HepG2 (cell line): ENCODE measurements around the gene SDK1. TPM values are rescaled to one million over a fixed set of nuclear protein-coding genes. Genes with fewer than 3 reads are reported as not detected.

Source experiments
- ATAC-seq: fragments of 200-7000 bp; cut with Tn5 transposase; 3 replicates; pipeline ENCODE4 v1.9.1; 2020; ENCODE audit warnings: mild to moderate bottlenecking, moderate library complexity
- BruUV-seq: library from RNA; stranded (reverse); fragments of 400-500 nt; replicated peaks from 2 replicates; lab custom pipeline; 2021; lab: Mats Ljungman, UMichigan
- CTCF ChIA-PET: fragments of 300-600 bp; formaldehyde crosslinking; extraction: SDS; loops from one replicate; lab custom pipeline; 2021; ENCODE audit warnings: low total read pairs, inconsistent platforms, low intra/inter-chr PET ratio; lab: Yijun Ruan, JAX
- POLR2A ChIA-PET: fragments of 350-600 bp; sonication (Branson Sonifier 250); formaldehyde crosslinking; loops from one replicate; lab custom pipeline; 2020; ENCODE audit warnings: antibody characterized with exemption, inconsistent platforms; lab: Yijun Ruan, JAX
- DNase-seq: peaks from one replicate; pipeline ENCODE4 v3.0.0-alpha.2; 2015; ENCODE audit warnings: low spot score
- FAIRE-seq: peaks from 3 replicates; lab custom pipeline; 2011; peaks lifted over from hg19 to GRCh38; lab: Jason Lieb, UNC
- H2AFZ ChIP-seq: one replicate; pipeline ENCODE4 v1.6.1; 2011; ENCODE audit warnings: low read length, inconsistent platforms
- H3K27ac ChIP-seq: fragments of 300-600 bp; 3 replicates; pipeline ENCODE4 v1.8.0; 2011; ENCODE audit warnings: mixed run types, mild to moderate bottlenecking, mixed read lengths, low read length, inconsistent platforms; ENCODE audit not compliant: insufficient read depth; ENCODE audit errors: extremely low read length
- H3K27me3 ChIP-seq, 2 experiments: fragments of 200-600 bp in 1 of 2; 2 replicates in 1 of 2; 3 replicates in 1 of 2; pipeline versions ENCODE4 v1.6.0 to v1.8.0; 2011; ENCODE audit warnings: low read length in 2 of 2, mild to moderate bottlenecking in 2 of 2, moderate library complexity in 2 of 2, inconsistent platforms in 1 of 2; ENCODE audit not compliant: insufficient read depth in 2 of 2, control insufficient read depth in 1 of 2
- H3K36me3 ChIP-seq, 2 experiments: fragments of 200-600 bp in 1 of 2; replicated peaks in 1 of 2; 2 replicates in 1 of 2; 3 replicates in 1 of 2; pipeline versions ENCODE4 v1.5.1 to v1.8.0; 2011; ENCODE audit warnings: low read length in 2 of 2, inconsistent platforms in 1 of 2; ENCODE audit not compliant: insufficient read depth in 2 of 2, control insufficient read depth in 1 of 2
- H3K4me1 ChIP-seq: 2 replicates; pipeline ENCODE4 v1.5.1; 2012; ENCODE audit warnings: low read length, inconsistent platforms; ENCODE audit not compliant: insufficient read depth
- H3K4me2 ChIP-seq: 2 replicates; pipeline ENCODE4 v1.6.0; 2011; ENCODE audit warnings: low read depth, low read length, inconsistent platforms
- H3K4me3 ChIP-seq, 3 experiments: fragments of 200-600 bp in 1 of 3; sonication (generic), shearing (Covaris generic) in 1 of 3; replicated peaks in 1 of 3; 2 replicates each; pipeline ENCODE4 v1.5.1; 2011 to 2016; ENCODE audit warnings: low read length in 3 of 3, inconsistent platforms in 2 of 3, low read depth in 2 of 3, mild to moderate bottlenecking in 2 of 3, control low read depth in 1 of 3, mixed read lengths in 1 of 3; ENCODE audit not compliant: insufficient read depth in 1 of 3
- H3K79me2 ChIP-seq: one replicate; pipeline ENCODE4 v1.6.1; 2011; ENCODE audit warnings: low read length, inconsistent platforms; ENCODE audit not compliant: insufficient read depth
- H3K9ac ChIP-seq: 2 replicates; pipeline ENCODE4 v1.6.0; 2011; ENCODE audit warnings: mild to moderate bottlenecking, low read depth, low read length, inconsistent platforms; ENCODE audit not compliant: insufficient read depth
- H3K9me3 ChIP-seq: 2 replicates; pipeline ENCODE4 v1.5.1; 2012; ENCODE audit warnings: mild to moderate bottlenecking, low read length
- H4K20me1 ChIP-seq: 2 replicates; pipeline ENCODE4 v1.6.0; 2011; ENCODE audit warnings: inconsistent platforms, mild to moderate bottlenecking, low read length, moderate library complexity; ENCODE audit not compliant: insufficient read depth
- AHDC1 ChIP-seq: sonication (generic); formaldehyde crosslinking; IDR thresholded peaks from 2 replicates; pipeline ENCODE4 v1.5.1; 2020; ENCODE audit warnings: mild to moderate bottlenecking, missing genetic modification reagents, borderline replicate concordance
- ATAD3A ChIP-seq: sonication (generic); formaldehyde crosslinking; IDR thresholded peaks from 2 replicates; pipeline ENCODE4 v1.4.0; 2020; ENCODE audit warnings: missing genetic modification reagents
- CTCF ChIP-seq: sonication (generic); formaldehyde crosslinking; IDR thresholded peaks from 2 replicates; pipeline ENCODE4 v1.5.0; 2020; ENCODE audit warnings: mild to moderate bottlenecking, missing genetic modification reagents, moderate library complexity
- HNRNPL ChIP-seq: fragments of 200-400 bp; formaldehyde crosslinking; IDR thresholded peaks from 2 replicates; pipeline ENCODE4 v1.6.1; 2017; ENCODE audit warnings: mild to moderate bottlenecking, low read depth, low read length
- POLR2G ChIP-seq: fragments of 200-400 bp; formaldehyde crosslinking; IDR thresholded peaks from 2 replicates; pipeline ENCODE4 v1.6.1; 2018; ENCODE audit warnings: mild to moderate bottlenecking, low read depth, low read length, moderate library complexity
- ZBTB14 ChIP-seq: sonication (generic); formaldehyde crosslinking; IDR thresholded peaks from 2 replicates; pipeline ENCODE4 v1.4.0; 2020; ENCODE audit warnings: missing genetic modification reagents
- ZKSCAN8 ChIP-seq: IDR thresholded peaks from 2 replicates; pipeline ENCODE4 v1.6.1; 2016; ENCODE audit warnings: borderline replicate concordance, missing genetic modification reagents, missing compliant biosample characterization
- ZNF446 ChIP-seq: sonication (generic); formaldehyde crosslinking; IDR thresholded peaks from 2 replicates; pipeline ENCODE4 v1.5.0; 2020; ENCODE audit warnings: mild to moderate bottlenecking, missing genetic modification reagents
- ZNF678 ChIP-seq: sonication (generic); formaldehyde crosslinking; IDR thresholded peaks from 2 replicates; pipeline ENCODE4 v1.4.0; 2020; ENCODE audit warnings: mild to moderate bottlenecking, missing genetic modification reagents
- WGBS: methylation state at CpG from one replicate; pipeline ENCODE4 v1.1.6; 2017; ENCODE audit warnings: low lambda C conversion rate; 5-methylcytosine and 5-hydroxymethylcytosine counted together
- in situ Hi-C: cut with HindIII; loops from 2 replicates; pipeline ENCODE4 v1.10.0; 2017; ENCODE audit warnings: low pct_unique_long_range_greater_than_20kb; ENCODE audit not compliant: extremely low pct_ligation_motif_present
- intact Hi-C: fragments of 100-400 bp; cut with micrococcal nuclease; formaldehyde crosslinking; loops from one replicate; pipeline ENCODE4 v1.10.0; 2022; ENCODE audit not compliant: unreplicated experiment
- polyA plus RNA-seq, 8 experiments: library from polyadenylated mRNA; depleted of rRNA in 3 of 8; stranded (reverse) in 7 of 8; unstranded in 1 of 8; fragments of >200 nt; fragmentation: Illumina TruSeq in 4 of 8; extraction: Trizol in 4 of 8; gene quantifications; 2 replicates each; pipeline versions ENCODE4 v1.2.1 to v1.2.3, GENCODE V29; 2011 to 2016; ENCODE audit warnings: low read depth in 4 of 8, missing spikeins in 1 of 8, mixed read lengths in 1 of 8; ENCODE audit not compliant: insufficient read depth in 1 of 8
- total RNA-seq, 5 experiments: library from RNA; depleted of rRNA; stranded (reverse); fragments of >200 nt; fragmentation: Illumina TruSeq; extraction: Trizol; gene quantifications; 2 replicates each; pipeline ENCODE4 v1.2.3, GENCODE V29; 2016; ENCODE audit warnings: low read depth in 1 of 5

The SDK1 gene
- total and polyA plus RNA-seq, 2 of the 13 experiments (the other 11 are each of a cell fraction or from before 2014, with no cell fraction given), result 0.35 to 2.4 TPM

GRCh38 chr7:4099651-4100050 lies 798.6 kb downstream of the SDK1 start:
- Histone ChIP-seq H3K27ac (no peak overlapping the region), H3K9me3 (no peaks in the 10 kb centered on the region), H2AFZ (no peak overlapping the region), H3K4me3 (no peak overlapping the region), H4K20me1 (no peaks in the 10 kb centered on the region), H3K27me3 (no peaks in the 10 kb centered on the region), H3K4me2 (no peak overlapping the region), H3K4me1 (no peaks in the 10 kb centered on the region), H3K36me3 (no peaks in the 10 kb centered on the region), H3K9ac (no peak overlapping the region), H3K79me2 (no peaks in the 10 kb centered on the region)
- FAIRE-seq, result no peak
- no TSS peak for BruUV-seq
- no peak for TF ChIP-seq ZNF678
- intact Hi-C loops (no loop called here), in situ Hi-C loops (no loop called here)
- ATAC-seq, result no peak
- WGBS, result 85% methylated on average over 8 of the region's 14 CpGs
- ChIA-PET CTCF (no interaction called here), POLR2A (no interaction called here)
- no peak for DNase-seq

GRCh38 chr7:4100148-4100547 lies 799.1 kb downstream of the SDK1 start:
- no peak overlapping the region for H3K27ac ChIP-seq
- no peaks in the 10 kb centered on the region for H3K27me3 ChIP-seq
- POLR2A ChIA-PET, result no interaction called here
- no peaks in the 10 kb centered on the region for H3K9me3 ChIP-seq
- intact Hi-C loops (no loop called here), in situ Hi-C loops (no loop called here)
- CTCF ChIA-PET, result no interaction called here
- BruUV-seq, result no TSS peak
- no peak overlapping the region for H3K4me3 ChIP-seq
- H3K9ac ChIP-seq, result no peak overlapping the region
- ATAC-seq, result no peak
- 69% methylated on average over 7 of the region's 8 CpGs for WGBS
- H4K20me1 ChIP-seq, result no peaks in the 10 kb centered on the region
- H3K36me3 ChIP-seq, result no peaks in the 10 kb centered on the region
- no peak for DNase-seq
- no peak for FAIRE-seq
- H3K4me2 ChIP-seq, result no peak overlapping the region
- H3K4me1 ChIP-seq, result no peaks in the 10 kb centered on the region
- no peak overlapping the region for H2AFZ ChIP-seq
- H3K79me2 ChIP-seq, result no peaks in the 10 kb centered on the region
- TF ChIP-seq POLR2G (no peak), ZNF446 (CRISPR knock-in tag) (no peak), CTCF (CRISPR knock-in tag) (no peak), ZKSCAN8 (CRISPR knock-in tag) (no peak), HNRNPL (no peak), ATAD3A (no peak), AHDC1 (CRISPR knock-in tag) (no peak), ZBTB14 (CRISPR knock-in tag) (no peak)
